ENCODE data around the gene OR5D13. TPM values are rescaled to one million over a fixed set of nuclear protein-coding genes. Genes with fewer than 3 reads are reported as not detected.

OR5D13 gene
- total and polyA plus RNA-seq, 2 donors (not counting 3 experiments of a cell fraction or from before 2014, with no cell fraction given): not detected

DNA sequence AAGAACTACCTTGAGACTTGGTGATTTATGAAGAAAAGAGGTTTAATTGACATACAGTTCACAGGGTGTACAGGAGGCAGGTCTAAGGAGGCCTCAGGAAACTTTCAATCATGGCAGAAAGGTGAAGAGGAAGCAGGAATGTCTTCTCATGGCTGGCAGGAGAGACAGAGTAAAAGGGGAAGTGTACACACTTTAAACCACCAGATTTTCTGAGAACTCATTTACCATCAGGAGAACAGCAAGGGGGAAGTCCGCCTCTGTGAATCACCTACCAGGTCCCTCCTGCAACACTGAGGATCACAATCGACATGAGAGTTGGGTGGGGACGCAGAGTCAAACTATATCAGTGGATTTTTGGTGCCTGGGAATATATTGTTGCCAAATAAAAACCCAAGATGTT lies 40.3 kb upstream of the OR5D13 start:
- no peaks in the 10 kb centered on the region for H3K9me1 ChIP-seq (replicated peaks; ENCODE audit: control insufficient read depth, extremely low read depth, insufficient read depth, low read length)
- intact Hi-C loops (cut with micrococcal nuclease) (no loop called here), dilution Hi-C loops (cut with MboI; ENCODE audit: extremely low pct_ligation_motif_present, low sequenced_read_pairs) (no loop called here)
- POLR2A ChIA-PET: no interaction called here
- no peak overlapping the region for H2AFZ ChIP-seq (ENCODE audit: low read depth, low read length)
- TF ChIP-seq, protein P1, sequence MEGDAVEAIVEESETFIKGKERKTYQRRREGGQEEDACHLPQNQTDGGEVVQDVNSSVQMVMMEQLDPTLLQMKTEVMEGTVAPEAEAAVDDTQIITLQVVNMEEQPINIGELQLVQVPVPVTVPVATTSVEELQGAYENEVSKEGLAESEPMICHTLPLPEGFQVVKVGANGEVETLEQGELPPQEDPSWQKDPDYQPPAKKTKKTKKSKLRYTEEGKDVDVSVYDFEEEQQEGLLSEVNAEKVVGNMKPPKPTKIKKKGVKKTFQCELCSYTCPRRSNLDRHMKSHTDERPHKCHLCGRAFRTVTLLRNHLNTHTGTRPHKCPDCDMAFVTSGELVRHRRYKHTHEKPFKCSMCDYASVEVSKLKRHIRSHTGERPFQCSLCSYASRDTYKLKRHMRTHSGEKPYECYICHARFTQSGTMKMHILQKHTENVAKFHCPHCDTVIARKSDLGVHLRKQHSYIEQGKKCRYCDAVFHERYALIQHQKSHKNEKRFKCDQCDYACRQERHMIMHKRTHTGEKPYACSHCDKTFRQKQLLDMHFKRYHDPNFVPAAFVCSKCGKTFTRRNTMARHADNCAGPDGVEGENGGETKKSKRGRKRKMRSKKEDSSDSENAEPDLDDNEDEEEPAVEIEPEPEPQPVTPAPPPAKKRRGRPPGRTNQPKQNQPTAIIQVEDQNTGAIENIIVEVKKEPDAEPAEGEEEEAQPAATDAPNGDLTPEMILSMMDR (IDR thresholded peaks at IDR 0.05; ENCODE audit: extremely low read depth in 1 of 2, insufficient read depth in 1 of 2, low read depth in 1 of 2, low read length in 2 of 2): no peak
- TF ChIP-seq FOS (IDR thresholded peaks at IDR 0.05; ENCODE audit: borderline replicate concordance, insufficient read depth, low read length): no peak
- TF ChIP-seq GATA2 (IDR thresholded peaks at IDR 0.05; ENCODE audit: insufficient read depth, insufficient read length, low read depth, low read length): no peak
- no peak for TF ChIP-seq MYC (IDR thresholded peaks at IDR 0.05; ENCODE audit: low read depth, low read length)
- TF ChIP-seq POLR2A (IDR thresholded peaks at IDR 0.05; ENCODE audit: low read depth, low read length): no peak
- no peak for TF ChIP-seq POLR2AphosphoS5 (IDR thresholded peaks at IDR 0.05; ENCODE audit: insufficient read depth, low read depth, low read length)
- TF ChIP-seq, protein P2, sequence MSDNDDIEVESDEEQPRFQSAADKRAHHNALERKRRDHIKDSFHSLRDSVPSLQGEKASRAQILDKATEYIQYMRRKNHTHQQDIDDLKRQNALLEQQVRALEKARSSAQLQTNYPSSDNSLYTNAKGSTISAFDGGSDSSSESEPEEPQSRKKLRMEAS (IDR thresholded peaks at IDR 0.05; ENCODE audit: insufficient read depth, insufficient read length): no peak
- no peak for TF ChIP-seq JUN (IDR thresholded peaks at IDR 0.05; ENCODE audit: borderline replicate concordance, insufficient read depth, insufficient read length, low read depth)
- TF ChIP-seq EZH2 (IDR thresholded peaks at IDR 0.05; ENCODE audit: borderline replicate concordance, low read depth, low read length, severe bottlenecking): no peak
- H3K27me3 ChIP-seq (ENCODE audit: control insufficient read depth in 2 of 2, insufficient read depth in 2 of 2, low read length in 2 of 2): no peaks in the 10 kb centered on the region
- H3K4me2 ChIP-seq (ENCODE audit: insufficient read depth, low read length): no peak overlapping the region
- H3K9ac ChIP-seq (replicated peaks; ENCODE audit: extremely low read depth, insufficient read depth, low read length): no peak overlapping the region
- no peak for FAIRE-seq
- no peaks in the 10 kb centered on the region for H4K20me1 ChIP-seq (replicated peaks; ENCODE audit: control insufficient read depth, extremely low read depth, insufficient read depth, low read length)
- H3K79me2 ChIP-seq (ENCODE audit: control insufficient read depth, insufficient read depth, low read length): no peaks in the 10 kb centered on the region
- CTCF ChIA-PET: no interaction called here
- no peak overlapping the region for H3K4me3 ChIP-seq (replicated peaks in 1 of 3; ENCODE audit: insufficient read depth in 1 of 3, low read depth in 1 of 3, low read length in 3 of 3)
- H3K27ac ChIP-seq (ENCODE audit: insufficient read depth, low read depth, low read length): no peak overlapping the region
- DNase-seq (ENCODE audit: low read depth, low spot score): no peak
- no peaks in the 10 kb centered on the region for H3K36me3 ChIP-seq (ENCODE audit: control insufficient read depth in 2 of 2, extremely low read depth in 1 of 2, insufficient read depth in 2 of 2, low read length in 2 of 2)
- no TSS peak for BruUV-seq (replicated peaks)
- no peaks in the 10 kb centered on the region for H3K4me1 ChIP-seq (ENCODE audit: control insufficient read depth, extremely low read depth, insufficient read depth, low read length)
- H3K9me3 ChIP-seq (replicated peaks; ENCODE audit: control insufficient read depth, insufficient read depth, low read length): peaks cover 2% of the 10 kb centered on the region
